HepG2 (cell line): ENCODE data around the gene PPP2R5D. TPM values are rescaled to one million over a fixed set of nuclear protein-coding genes. Genes with fewer than 3 reads are reported as not detected.

Source experiments
- CENPT ChIP-seq: sonication (generic); formaldehyde crosslinking; IDR thresholded peaks from 2 replicates; pipeline ENCODE4 v1.8.0; 2022; ENCODE audit warnings: low read depth, mild to moderate bottlenecking, moderate library complexity, missing genetic modification reagents
- GZF1 ChIP-seq: sonication (generic); formaldehyde crosslinking; IDR thresholded peaks from 2 replicates; pipeline ENCODE4 v1.5.1; 2020; ENCODE audit warnings: mild to moderate bottlenecking, missing genetic modification reagents
- SYNCRIP ChIP-seq: fragments of 200-400 bp; formaldehyde crosslinking; IDR thresholded peaks from 2 replicates; pipeline ENCODE4 v1.6.1; 2018; ENCODE audit warnings: mild to moderate bottlenecking, low read depth, low read length; ENCODE audit not compliant: insufficient read depth
- YEATS2 ChIP-seq: sonication (generic); formaldehyde crosslinking; IDR thresholded peaks from 2 replicates; pipeline ENCODE4 v1.4.0; 2020; ENCODE audit warnings: missing genetic modification reagents, borderline replicate concordance
- ZMYM2 ChIP-seq: sonication (generic); formaldehyde crosslinking; IDR thresholded peaks from 2 replicates; pipeline ENCODE4 v1.8.0; 2022; ENCODE audit warnings: mild to moderate bottlenecking, missing genetic modification reagents
- polyA plus RNA-seq, 8 experiments: library from polyadenylated mRNA; depleted of rRNA in 3 of 8; stranded (reverse) in 7 of 8; unstranded in 1 of 8; fragments of >200 nt; fragmentation: Illumina TruSeq in 4 of 8; extraction: Trizol in 4 of 8; gene quantifications; 2 replicates each; pipeline versions ENCODE4 v1.2.1 to v1.2.3, GENCODE V29; 2011 to 2016; ENCODE audit warnings: low read depth in 4 of 8, missing spikeins in 1 of 8, mixed read lengths in 1 of 8; ENCODE audit not compliant: insufficient read depth in 1 of 8
- total RNA-seq, 5 experiments: library from RNA; depleted of rRNA; stranded (reverse); fragments of >200 nt; fragmentation: Illumina TruSeq; extraction: Trizol; gene quantifications; 2 replicates each; pipeline ENCODE4 v1.2.3, GENCODE V29; 2016; ENCODE audit warnings: low read depth in 1 of 5
- TF ChIP-seq, protein P1 (sequence below): sonication (generic); formaldehyde crosslinking; IDR thresholded peaks from 2 replicates; pipeline ENCODE4 v1.5.1; 2020; ENCODE audit warnings: mild to moderate bottlenecking, moderate library complexity, missing genetic modification reagents
- TF ChIP-seq, protein P2 (sequence below): sonication (generic); formaldehyde crosslinking; IDR thresholded peaks from 2 replicates; pipeline ENCODE4 v1.4.0; 2020; ENCODE audit warnings: missing genetic modification reagents, borderline replicate concordance

The PPP2R5D gene
- total and polyA plus RNA-seq, 2 of the 13 experiments (the other 11 are each of a cell fraction or from before 2014, with no cell fraction given): 53.7 to 60.4 TPM

GRCh38 chr6:42984001-42984923 is at the start of gene PPP2R5D (continued):
- TF ChIP-seq, protein P1, sequence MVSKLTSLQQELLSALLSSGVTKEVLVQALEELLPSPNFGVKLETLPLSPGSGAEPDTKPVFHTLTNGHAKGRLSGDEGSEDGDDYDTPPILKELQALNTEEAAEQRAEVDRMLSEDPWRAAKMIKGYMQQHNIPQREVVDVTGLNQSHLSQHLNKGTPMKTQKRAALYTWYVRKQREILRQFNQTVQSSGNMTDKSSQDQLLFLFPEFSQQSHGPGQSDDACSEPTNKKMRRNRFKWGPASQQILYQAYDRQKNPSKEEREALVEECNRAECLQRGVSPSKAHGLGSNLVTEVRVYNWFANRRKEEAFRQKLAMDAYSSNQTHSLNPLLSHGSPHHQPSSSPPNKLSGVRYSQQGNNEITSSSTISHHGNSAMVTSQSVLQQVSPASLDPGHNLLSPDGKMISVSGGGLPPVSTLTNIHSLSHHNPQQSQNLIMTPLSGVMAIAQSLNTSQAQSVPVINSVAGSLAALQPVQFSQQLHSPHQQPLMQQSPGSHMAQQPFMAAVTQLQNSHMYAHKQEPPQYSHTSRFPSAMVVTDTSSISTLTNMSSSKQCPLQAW: peak; percentile 79
- TF ChIP-seq YEATS2 (CRISPR knock-in tag) (peak; percentile 62; the same call in 1 of the 2 replicates), SYNCRIP (no peak), ZMYM2 (no peak), GZF1 (CRISPR knock-in tag) (no peak), CENPT (no peak)
- TF ChIP-seq, protein P2, sequence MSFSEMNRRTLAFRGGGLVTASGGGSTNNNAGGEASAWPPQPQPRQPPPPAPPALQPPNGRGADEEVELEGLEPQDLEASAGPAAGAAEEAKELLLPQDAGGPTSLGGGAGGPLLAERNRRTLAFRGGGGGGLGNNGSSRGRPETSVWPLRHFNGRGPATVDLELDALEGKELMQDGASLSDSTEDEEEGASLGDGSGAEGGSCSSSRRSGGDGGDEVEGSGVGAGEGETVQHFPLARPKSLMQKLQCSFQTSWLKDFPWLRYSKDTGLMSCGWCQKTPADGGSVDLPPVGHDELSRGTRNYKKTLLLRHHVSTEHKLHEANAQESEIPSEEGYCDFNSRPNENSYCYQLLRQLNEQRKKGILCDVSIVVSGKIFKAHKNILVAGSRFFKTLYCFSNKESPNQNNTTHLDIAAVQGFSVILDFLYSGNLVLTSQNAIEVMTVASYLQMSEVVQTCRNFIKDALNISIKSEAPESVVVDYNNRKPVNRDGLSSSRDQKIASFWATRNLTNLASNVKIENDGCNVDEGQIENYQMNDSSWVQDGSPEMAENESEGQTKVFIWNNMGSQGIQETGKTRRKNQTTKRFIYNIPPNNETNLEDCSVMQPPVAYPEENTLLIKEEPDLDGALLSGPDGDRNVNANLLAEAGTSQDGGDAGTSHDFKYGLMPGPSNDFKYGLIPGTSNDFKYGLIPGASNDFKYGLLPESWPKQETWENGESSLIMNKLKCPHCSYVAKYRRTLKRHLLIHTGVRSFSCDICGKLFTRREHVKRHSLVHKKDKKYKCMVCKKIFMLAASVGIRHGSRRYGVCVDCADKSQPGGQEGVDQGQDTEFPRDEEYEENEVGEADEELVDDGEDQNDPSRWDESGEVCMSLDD (CRISPR knock-in tag): no peak
